Stomach (tissue), 4 donors: ENCODE data around the gene SLC39A6.

ENCODE experiments used
- POLR2AphosphoS5 ChIP-seq, 3 donors: sonication (generic); formaldehyde crosslinking; IDR thresholded peaks; one replicate each; pipeline ENCODE4 v1.6.1; 2016; ENCODE audit warnings: antibody characterized with exemption in 3 of 3
- TF ChIP-seq, protein P1 (sequence below), 7 experiments: fragments of 450-650 bp in 4 of 7; fragments of 200-600 bp in 3 of 7; sonication (generic) in 3 of 7; IDR thresholded peaks; one replicate each; pipeline ENCODE4 v1.5.1; 2016 to 2019; ENCODE audit warnings: antibody characterized with exemption in 7 of 7, control low read depth in 2 of 7, mild to moderate bottlenecking in 1 of 7

GRCh38 chr18:36176711-36177110, 47.6 kb upstream of the SLC39A6 start:
- TF ChIP-seq, protein P1, sequence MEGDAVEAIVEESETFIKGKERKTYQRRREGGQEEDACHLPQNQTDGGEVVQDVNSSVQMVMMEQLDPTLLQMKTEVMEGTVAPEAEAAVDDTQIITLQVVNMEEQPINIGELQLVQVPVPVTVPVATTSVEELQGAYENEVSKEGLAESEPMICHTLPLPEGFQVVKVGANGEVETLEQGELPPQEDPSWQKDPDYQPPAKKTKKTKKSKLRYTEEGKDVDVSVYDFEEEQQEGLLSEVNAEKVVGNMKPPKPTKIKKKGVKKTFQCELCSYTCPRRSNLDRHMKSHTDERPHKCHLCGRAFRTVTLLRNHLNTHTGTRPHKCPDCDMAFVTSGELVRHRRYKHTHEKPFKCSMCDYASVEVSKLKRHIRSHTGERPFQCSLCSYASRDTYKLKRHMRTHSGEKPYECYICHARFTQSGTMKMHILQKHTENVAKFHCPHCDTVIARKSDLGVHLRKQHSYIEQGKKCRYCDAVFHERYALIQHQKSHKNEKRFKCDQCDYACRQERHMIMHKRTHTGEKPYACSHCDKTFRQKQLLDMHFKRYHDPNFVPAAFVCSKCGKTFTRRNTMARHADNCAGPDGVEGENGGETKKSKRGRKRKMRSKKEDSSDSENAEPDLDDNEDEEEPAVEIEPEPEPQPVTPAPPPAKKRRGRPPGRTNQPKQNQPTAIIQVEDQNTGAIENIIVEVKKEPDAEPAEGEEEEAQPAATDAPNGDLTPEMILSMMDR (IDR thresholded peaks at IDR 0.05) = no peak
- TF ChIP-seq POLR2AphosphoS5 (IDR thresholded peaks at IDR 0.05) = no peak
